H9 (cell line): ENCODE results near the gene MVP. TPM values are rescaled to one million over a fixed set of nuclear protein-coding genes. Genes with fewer than 3 reads are reported as not detected.

ENCODE experiments used
- DNase-seq: peaks from one replicate; pipeline ENCODE4 v3.0.0-alpha.2; 2017
- H2AFZ ChIP-seq: one replicate; pipeline ENCODE4 v1.6.1; 2013; ENCODE audit warnings: mild to moderate bottlenecking, low read length, control low read depth, moderate library complexity
- H2AK5ac ChIP-seq: 2 replicates; pipeline ENCODE4 v1.6.1; 2013; ENCODE audit warnings: low read length, control low read depth, mixed read lengths; ENCODE audit not compliant: insufficient read length
- H2BK120ac ChIP-seq: one replicate; pipeline ENCODE4 v1.6.1; 2013; ENCODE audit warnings: low read depth, mild to moderate bottlenecking, low read length, control low read depth, inconsistent platforms; ENCODE audit not compliant: poor library complexity, severe bottlenecking
- H2BK12ac ChIP-seq: 2 replicates; pipeline ENCODE4 v1.6.1; 2013; ENCODE audit warnings: low read length, control low read depth, mixed read lengths, low read depth; ENCODE audit not compliant: insufficient read length
- H2BK15ac ChIP-seq: 2 replicates; pipeline ENCODE4 v1.6.1; 2013; ENCODE audit warnings: low read depth, low read length, control low read depth
- H2BK20ac ChIP-seq: one replicate; pipeline ENCODE4 v1.6.1; 2013; ENCODE audit warnings: low read depth, mild to moderate bottlenecking, low read length, control low read depth, inconsistent platforms; ENCODE audit not compliant: poor library complexity, severe bottlenecking
- H2BK5ac ChIP-seq: 2 replicates; pipeline ENCODE4 v1.6.1; 2013; ENCODE audit warnings: low read length, control low read depth, mixed read lengths; ENCODE audit not compliant: insufficient read length
- H3K14ac ChIP-seq: 2 replicates; pipeline ENCODE4 v1.6.1; 2013; ENCODE audit warnings: low read length, control low read depth; ENCODE audit not compliant: insufficient read depth
- H3K18ac ChIP-seq: 2 replicates; pipeline ENCODE4 v1.6.1; 2013; ENCODE audit warnings: low read depth, mild to moderate bottlenecking, mixed read lengths, low read length, control low read depth; ENCODE audit not compliant: insufficient read length
- H3K23ac ChIP-seq: 2 replicates; pipeline ENCODE4 v1.6.1; 2013; ENCODE audit warnings: low read length, control low read depth, mixed read lengths, low read depth; ENCODE audit not compliant: insufficient read length
- H3K23me2 ChIP-seq: 2 replicates; pipeline ENCODE4 v1.6.1; 2013; ENCODE audit warnings: low read depth, mild to moderate bottlenecking, mixed read lengths, low read length, control low read depth; ENCODE audit not compliant: insufficient read length, poor library complexity, severe bottlenecking
- H3K27ac ChIP-seq: 2 replicates; pipeline ENCODE4 v1.5.1; 2013; ENCODE audit warnings: low read length, control low read depth, mixed read lengths, low read depth; ENCODE audit not compliant: insufficient read length
- H3K27me3 ChIP-seq: 2 replicates; pipeline ENCODE4 v1.6.1; 2013; ENCODE audit warnings: low read length, control low read depth, inconsistent platforms; ENCODE audit not compliant: insufficient read depth
- H3K4ac ChIP-seq: 2 replicates; pipeline ENCODE4 v1.6.1; 2013; ENCODE audit warnings: low read depth, mild to moderate bottlenecking, control low read depth, inconsistent platforms, low read length, moderate library complexity
- H3K4me1 ChIP-seq: 2 replicates; pipeline ENCODE4 v1.6.1; 2013; ENCODE audit warnings: low read length, control low read depth, inconsistent platforms; ENCODE audit not compliant: insufficient read depth
- H3K4me2 ChIP-seq: 2 replicates; pipeline ENCODE4 v1.6.1; 2013; ENCODE audit warnings: low read length, control low read depth, mixed read lengths; ENCODE audit not compliant: insufficient read length, insufficient read depth
- H3K56ac ChIP-seq: 2 replicates; pipeline ENCODE4 v1.6.1; 2013; ENCODE audit warnings: low read depth, mild to moderate bottlenecking, mixed read lengths, low read length, control low read depth; ENCODE audit not compliant: insufficient read length
- H3K79me1 ChIP-seq: 2 replicates; pipeline ENCODE4 v1.6.1; 2013; ENCODE audit warnings: low read depth, mild to moderate bottlenecking, moderate library complexity, low read length, control low read depth, inconsistent platforms; ENCODE audit not compliant: insufficient read depth, poor library complexity, severe bottlenecking
- H3K79me2 ChIP-seq: 2 replicates; pipeline ENCODE4 v1.6.1; 2013; ENCODE audit warnings: low read length, control low read depth, inconsistent platforms; ENCODE audit not compliant: insufficient read depth
- H3K9ac ChIP-seq: 2 replicates; pipeline ENCODE4 v1.6.1; 2013; ENCODE audit warnings: low read length, control low read depth, mixed read lengths; ENCODE audit not compliant: insufficient read length; ENCODE audit errors: extremely low read depth
- H3K9me3 ChIP-seq: one replicate; pipeline ENCODE4 v1.6.1; 2013; ENCODE audit warnings: low read depth, low read length, inconsistent platforms; ENCODE audit not compliant: control insufficient read depth
- H3T11ph ChIP-seq: one replicate; pipeline ENCODE4 v1.6.1; 2013; ENCODE audit warnings: mild to moderate bottlenecking, low read length, control low read depth, inconsistent platforms
- H4K20me1 ChIP-seq: one replicate; pipeline ENCODE4 v1.6.1; 2013; ENCODE audit not compliant: control insufficient read depth, insufficient read length, insufficient read depth
- H4K5ac ChIP-seq: 2 replicates; pipeline ENCODE4 v1.6.1; 2013; ENCODE audit warnings: low read depth, mild to moderate bottlenecking, mixed read lengths, low read length, control low read depth; ENCODE audit not compliant: insufficient read length
- H4K8ac ChIP-seq: replicated peaks from 2 replicates; pipeline ENCODE4 v1.6.1; 2013; ENCODE audit warnings: low read length, control low read depth, mixed read lengths, low read depth; ENCODE audit not compliant: insufficient read length
- H4K91ac ChIP-seq: 2 replicates; pipeline ENCODE4 v1.6.1; 2013; ENCODE audit warnings: low read depth, mild to moderate bottlenecking, moderate library complexity, mixed read lengths, low read length, control low read depth; ENCODE audit not compliant: insufficient read length
- H3K27ac Mint-ChIP-seq, 3 experiments: 2 replicates in 2 of 3; 3 replicates in 1 of 3; pipeline ENCODE4 v1.8.0; 2020 to 2021; ENCODE audit warnings: mixed read lengths in 3 of 3, mild to moderate bottlenecking in 1 of 3, moderate library complexity in 1 of 3
- H3K27me3 Mint-ChIP-seq: 2 replicates; pipeline ENCODE4 v1.8.0; 2021; ENCODE audit warnings: low read depth, mild to moderate bottlenecking, moderate library complexity, mixed read lengths
- H3K36me3 Mint-ChIP-seq, 3 experiments: 2 replicates in 2 of 3; 3 replicates in 1 of 3; pipeline ENCODE4 v1.8.0; 2020 to 2021; ENCODE audit warnings: low read depth in 3 of 3, mixed read lengths in 3 of 3; ENCODE audit not compliant: insufficient read depth in 1 of 3
- H3K4me1 Mint-ChIP-seq, 2 experiments: 2 replicates each; pipeline ENCODE4 v1.8.0; 2020; ENCODE audit warnings: mixed read lengths in 2 of 2
- H3K4me3 Mint-ChIP-seq, 2 experiments: 2 replicates in 1 of 2; 3 replicates in 1 of 2; pipeline ENCODE4 v1.8.0; 2020 to 2021; ENCODE audit warnings: mild to moderate bottlenecking in 2 of 2, mixed read lengths in 2 of 2, moderate library complexity in 1 of 2
- H3K9me3 Mint-ChIP-seq, 2 experiments: 2 replicates in 1 of 2; 3 replicates in 1 of 2; pipeline ENCODE4 v1.8.0; 2020; ENCODE audit warnings: mild to moderate bottlenecking in 2 of 2, mixed read lengths in 2 of 2, moderate library complexity in 1 of 2
- WGBS: extraction: QIAGEN DNeasy Blood & Tissue Kit; methylation state at CpG from one replicate; pipeline ENCODE4 v1.1.7; 2013; ENCODE audit warnings: missing lambda C conversion rate, low lambda C conversion rate, mixed read lengths; ENCODE audit not compliant: insufficient read length; ENCODE audit errors: extremely low coverage; 5-methylcytosine and 5-hydroxymethylcytosine counted together
- total RNA-seq: library from RNA; stranded (reverse); gene quantifications from 2 replicates; pipeline ENCODE4 v1.2.1, GENCODE V29; 2021
- TF ChIP-seq, protein P1 (sequence below): fragments of 200-600 bp; sonication (generic); conservative IDR thresholded peaks from 3 replicates; pipeline ENCODE4 v1.8.0; 2021; ENCODE audit warnings: antibody characterized with exemption, mild to moderate bottlenecking

MVP gene
- total RNA-seq, 1 experiment from 2014 or later = 3.1 TPM

DNA sequence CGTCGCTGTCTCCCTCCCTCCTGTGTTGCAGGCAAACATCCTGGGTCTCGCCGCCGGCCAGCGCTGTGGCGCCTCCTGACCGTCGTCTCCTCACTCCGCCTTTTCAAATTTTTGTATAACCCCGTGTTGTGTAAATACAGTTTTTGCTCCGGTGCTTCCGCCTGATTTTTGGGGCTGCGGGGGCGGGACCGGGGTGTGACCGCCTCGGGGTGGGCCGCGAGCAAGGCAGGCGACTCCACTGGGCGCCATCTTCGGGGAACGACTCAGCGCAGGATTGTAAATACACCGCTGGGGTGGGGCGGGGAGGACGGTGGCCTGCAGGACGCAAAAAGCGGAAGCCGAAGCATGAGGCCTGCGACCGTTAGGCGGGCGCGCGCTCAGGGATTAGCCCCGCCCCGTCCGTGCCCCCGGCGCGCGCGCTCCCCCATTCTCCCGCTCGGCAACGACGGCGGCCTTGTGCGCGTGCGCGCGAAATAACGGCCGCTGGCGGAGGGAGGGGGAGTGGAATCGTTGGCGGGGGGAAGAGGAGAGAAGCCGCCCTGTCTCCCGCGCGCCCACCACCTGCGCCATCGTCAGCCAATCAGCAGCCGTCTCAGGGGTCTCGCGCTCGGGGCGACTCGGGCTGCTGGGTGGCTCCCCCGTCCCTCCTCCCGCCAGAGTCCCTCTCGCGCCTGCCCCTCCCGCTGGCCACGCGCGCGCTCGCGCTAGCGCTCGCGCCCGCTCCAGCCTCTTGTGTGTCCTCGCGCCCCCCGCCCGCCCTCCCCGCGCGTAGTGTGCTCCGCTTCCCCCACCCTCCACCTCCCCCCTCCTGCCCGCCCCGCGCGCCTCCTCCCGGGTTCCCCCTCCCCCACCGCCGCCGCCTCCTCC is 14.8 kb upstream of the MVP start:
- Mint-ChIP-seq H3K4me1 (peaks cover 36 to 53% of the 10 kb centered on the region in 2 experiments), H3K4me3 (peak overlapping the region; percentile 93 to 98), H3K36me3 (peaks cover 28 to 68% (median 45%) of the 10 kb centered on the region in 3 experiments), H3K27me3 (peaks cover 1% of the 10 kb centered on the region), H3K27ac (peak overlapping the region; percentile 100), H3K9me3 (no peaks in the 10 kb centered on the region; a peak in 1 of 5 replicates)
- Histone ChIP-seq H2BK15ac (no peak overlapping the region), H2BK120ac (no peak overlapping the region), H3K4me1 (no peaks in the 10 kb centered on the region; the same call in 1 of the 2 replicates), H3K23me2 (peaks cover 19% of the 10 kb centered on the region), H3K4me2 (peak overlapping the region; percentile 48), H3T11ph (no peak overlapping the region), H3K27ac (no peak overlapping the region), H3K4ac (no peak overlapping the region), H4K91ac (no peak overlapping the region), H3K9me3 (no peaks in the 10 kb centered on the region), H4K5ac (no peak overlapping the region), H2BK20ac (no peak overlapping the region), H3K79me2 (peaks cover 2% of the 10 kb centered on the region; the same call in 1 of the 2 replicates), H3K79me1 (no peaks in the 10 kb centered on the region), H3K56ac (no peak overlapping the region), H3K9ac (peak overlapping the region; percentile 67), H2BK12ac (no peak overlapping the region), H3K27me3 (no peaks in the 10 kb centered on the region), H2BK5ac (no peak overlapping the region), H2AFZ (no peak overlapping the region), H3K14ac (peak overlapping the region; percentile 10; the same call in 1 of the 2 replicates), H4K20me1 (no peaks in the 10 kb centered on the region), H2AK5ac (no peak overlapping the region), H3K23ac (no peak overlapping the region), H4K8ac (no peak overlapping the region), H3K18ac (peak overlapping the region; percentile 50)
- peak; percentile 99 for DNase-seq
- WGBS = no CpG with 5 or more reads among the region's 103 CpGs
- TF ChIP-seq, protein P1, sequence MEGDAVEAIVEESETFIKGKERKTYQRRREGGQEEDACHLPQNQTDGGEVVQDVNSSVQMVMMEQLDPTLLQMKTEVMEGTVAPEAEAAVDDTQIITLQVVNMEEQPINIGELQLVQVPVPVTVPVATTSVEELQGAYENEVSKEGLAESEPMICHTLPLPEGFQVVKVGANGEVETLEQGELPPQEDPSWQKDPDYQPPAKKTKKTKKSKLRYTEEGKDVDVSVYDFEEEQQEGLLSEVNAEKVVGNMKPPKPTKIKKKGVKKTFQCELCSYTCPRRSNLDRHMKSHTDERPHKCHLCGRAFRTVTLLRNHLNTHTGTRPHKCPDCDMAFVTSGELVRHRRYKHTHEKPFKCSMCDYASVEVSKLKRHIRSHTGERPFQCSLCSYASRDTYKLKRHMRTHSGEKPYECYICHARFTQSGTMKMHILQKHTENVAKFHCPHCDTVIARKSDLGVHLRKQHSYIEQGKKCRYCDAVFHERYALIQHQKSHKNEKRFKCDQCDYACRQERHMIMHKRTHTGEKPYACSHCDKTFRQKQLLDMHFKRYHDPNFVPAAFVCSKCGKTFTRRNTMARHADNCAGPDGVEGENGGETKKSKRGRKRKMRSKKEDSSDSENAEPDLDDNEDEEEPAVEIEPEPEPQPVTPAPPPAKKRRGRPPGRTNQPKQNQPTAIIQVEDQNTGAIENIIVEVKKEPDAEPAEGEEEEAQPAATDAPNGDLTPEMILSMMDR = no peak; the same call in 2 of the 3 replicates
